MM.1S (cell line): ENCODE measurements around the gene AOC2.

Experiments used
- EZH2 ChIP-seq: fragments of 300-600 bp; sonication (generic); optimal IDR thresholded peaks from 2 replicates; pipeline ENCODE3; 2017; ENCODE audit warnings: low read depth, mild to moderate bottlenecking, antibody characterized with exemption, low read length, mixed read lengths
- TF ChIP-seq, protein P1 (sequence below): fragments of 300-600 bp; sonication (generic); IDR thresholded peaks from 2 replicates; pipeline ENCODE4 v1.5.1; 2016; ENCODE audit warnings: antibody characterized with exemption, low read length, mixed read lengths

DNA sequence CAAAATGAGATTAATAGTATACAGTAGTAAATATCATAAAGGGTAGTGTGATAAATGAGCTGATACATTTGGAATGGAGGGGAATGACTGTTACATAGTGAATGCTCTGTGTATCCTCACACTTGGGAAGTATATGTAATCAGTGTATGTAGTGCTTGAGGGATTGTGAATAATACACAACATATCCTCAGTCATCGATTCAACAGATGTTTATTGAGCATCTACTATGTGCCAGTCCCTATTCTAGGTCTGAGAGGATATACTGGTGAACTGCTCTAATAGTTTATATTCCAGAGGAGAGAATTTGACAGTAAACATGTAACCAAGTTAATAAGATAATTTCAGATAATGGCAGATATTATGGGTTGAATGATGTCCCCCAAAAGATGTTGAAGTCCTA, 16.9 kb upstream of the AOC2 start:
- TF ChIP-seq, protein P1, sequence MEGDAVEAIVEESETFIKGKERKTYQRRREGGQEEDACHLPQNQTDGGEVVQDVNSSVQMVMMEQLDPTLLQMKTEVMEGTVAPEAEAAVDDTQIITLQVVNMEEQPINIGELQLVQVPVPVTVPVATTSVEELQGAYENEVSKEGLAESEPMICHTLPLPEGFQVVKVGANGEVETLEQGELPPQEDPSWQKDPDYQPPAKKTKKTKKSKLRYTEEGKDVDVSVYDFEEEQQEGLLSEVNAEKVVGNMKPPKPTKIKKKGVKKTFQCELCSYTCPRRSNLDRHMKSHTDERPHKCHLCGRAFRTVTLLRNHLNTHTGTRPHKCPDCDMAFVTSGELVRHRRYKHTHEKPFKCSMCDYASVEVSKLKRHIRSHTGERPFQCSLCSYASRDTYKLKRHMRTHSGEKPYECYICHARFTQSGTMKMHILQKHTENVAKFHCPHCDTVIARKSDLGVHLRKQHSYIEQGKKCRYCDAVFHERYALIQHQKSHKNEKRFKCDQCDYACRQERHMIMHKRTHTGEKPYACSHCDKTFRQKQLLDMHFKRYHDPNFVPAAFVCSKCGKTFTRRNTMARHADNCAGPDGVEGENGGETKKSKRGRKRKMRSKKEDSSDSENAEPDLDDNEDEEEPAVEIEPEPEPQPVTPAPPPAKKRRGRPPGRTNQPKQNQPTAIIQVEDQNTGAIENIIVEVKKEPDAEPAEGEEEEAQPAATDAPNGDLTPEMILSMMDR, result no peak
- no peak for TF ChIP-seq EZH2
